Heart right ventricle (tissue), 16 donors: Measurements from ENCODE around the gene CHID1. TPM values are rescaled to one million over a fixed set of nuclear protein-coding genes. Genes with fewer than 3 reads are reported as not detected.

Experiments used
- ATAC-seq, 8 donors: fragments of 200-7000 bp; cut with Tn5 transposase; one replicate each; pipeline ENCODE4 v1.9.1; 2020; ENCODE audit warnings: mild to moderate bottlenecking in 8 of 8, moderate library complexity in 8 of 8, moderate number of reproducible peaks in 1 of 8
- DNase-seq, 2 donors: peaks; one replicate each; pipeline ENCODE4 v3.0.0-alpha.2; 2020
- H3K27ac ChIP-seq, 10 donors: fragments of 200-600 bp; sonication (generic) in 2 of 10; one replicate each; pipeline versions ENCODE4 v1.5.0 to v1.8.0; 2020 to 2022; ENCODE audit warnings: mild to moderate bottlenecking in 3 of 10
- H3K27me3 ChIP-seq, 7 donors: fragments of 200-600 bp; one replicate each; pipeline ENCODE4 v1.8.0; 2021 to 2022; ENCODE audit warnings: mild to moderate bottlenecking in 2 of 7
- H3K36me3 ChIP-seq, 9 donors: fragments of 200-600 bp; sonication (generic) in 1 of 9; one replicate each; pipeline versions ENCODE4 v1.5.0 to v1.8.0; 2020 to 2022; ENCODE audit warnings: mild to moderate bottlenecking in 2 of 9
- H3K4me1 ChIP-seq, 9 donors: fragments of 200-600 bp; sonication (generic) in 1 of 9; one replicate each; pipeline versions ENCODE4 v1.5.0 to v1.8.0; 2020 to 2022; ENCODE audit warnings: mild to moderate bottlenecking in 4 of 9
- H3K4me3 ChIP-seq, 10 donors: fragments of 200-600 bp; sonication (generic) in 2 of 10; one replicate each; pipeline versions ENCODE4 v1.5.0 to v1.8.0; 2020 to 2022; ENCODE audit warnings: mild to moderate bottlenecking in 7 of 10, moderate library complexity in 2 of 10
- H3K9me3 ChIP-seq, 11 donors: fragments of 200-600 bp in 10 of 11; sonication (generic) in 2 of 11; one replicate each; pipeline versions ENCODE4 v1.5.0 to v1.8.0; 2013 to 2022; ENCODE audit warnings: mild to moderate bottlenecking in 2 of 11, control low read depth in 1 of 11, moderate library complexity in 1 of 11
- WGBS, 2 donors: extraction: QIAGEN DNeasy Blood & Tissue Kit; methylation state at CpG; one replicate each; pipeline ENCODE4 v1.1.7; 2013; ENCODE audit warnings: inconsistent platforms in 1 of 2; 5-methylcytosine and 5-hydroxymethylcytosine counted together
- intact Hi-C, 10 donors: fragments of 100-400 bp; cut with DNase I; formaldehyde crosslinking; loops; one replicate each; pipeline versions ENCODE4 v1.11.1 to v1.14.2; 2022
- polyA plus RNA-seq, 2 donors: library from polyadenylated mRNA; stranded (reverse); fragments of 200-250 nt; gene quantifications; one replicate each; pipeline ENCODE4 v1.2.3, GENCODE V29; 2013
- total RNA-seq, 10 donors: library from RNA; stranded (reverse); fragmentation: NEBNext Ultra II Directional in 3 of 10; extraction: Animal tissue kit (Norgen Biotek cat#: 25700) in 3 of 10; gene quantifications; one replicate each; pipeline versions ENCODE4 v1.2.1 to v1.2.4, GENCODE V29; 2021 to 2023
- TF ChIP-seq, protein P1 (sequence below), 9 donors: fragments of 200-600 bp; sonication (generic) in 2 of 9; IDR thresholded peaks; one replicate each; pipeline versions ENCODE4 v1.5.0 to v1.8.0; 2021 to 2022; ENCODE audit warnings: antibody characterized with exemption in 9 of 9, mild to moderate bottlenecking in 5 of 9, moderate library complexity in 1 of 9
- donor health status: Arrhythmogenic right ventricular cardiomyopathy.
- donor health status: ischemic (EF 13 %, LVEDD 7.1; RV severe dilation, severe dysfunction).
- donor health status: healthy with polysubstance abuse.
- donor health status: DM: no; HTN: yes; CAD: no.
- donor health status: DM: no; HTN: no; CAD: no.
- donor health status: ischemic (EF 25% LVEDD 6.9; RV normal size, moderate dysfunction).
- donor health status: ischemic (EF 25% LVEDD 5.7; RV mildly dilated, moderate dysfunction).
- donor health status: healthy.
- donor health status: DM: yes; HTN: yes; CAD: no.
- donor health status: Ischemic cardiomyopathy.
- donor health status: ischemic (EF 35%, LVEDD 5.7; RV mildly dilated, moderate dysfunction).
- donor health status: nonischemic (EF 11% LVEDD 7.7; RV severe dilation, severe dysfunction).
- donor health status: DM: yes; HTN: yes; CAD: no.
- donor health status: PGD.
- donor health status: ischemic (EF 29% LVEDD 5.4; RV normal size, mild dysfunction).
- donor health status: nonischemic (EF 23%, LVEDD 6.1; RV moderate dilation, normal function).

The CHID1 gene
- total and polyA plus RNA-seq, 12 donors, result 40.1 to 75.2 (median 57.5) TPM

DNA sequence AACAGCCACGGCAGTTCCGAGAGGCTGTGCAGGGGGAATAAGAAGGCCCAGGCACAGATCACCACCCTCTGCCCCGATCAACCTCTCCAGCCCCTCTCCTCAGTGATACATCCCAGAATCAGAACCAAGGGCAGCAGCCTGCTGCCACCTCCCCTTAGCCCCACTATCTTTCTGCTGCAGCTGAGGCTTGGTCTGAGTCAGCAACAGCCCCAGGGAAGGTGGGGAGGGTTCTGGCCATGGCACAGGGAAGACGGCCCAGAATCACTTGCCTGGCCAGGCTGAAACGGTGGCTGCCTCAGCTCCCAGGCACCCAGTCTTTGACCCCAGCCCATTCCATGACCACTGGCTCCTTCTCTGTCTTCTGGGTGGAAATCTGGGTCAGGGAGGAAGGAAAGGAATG is 2.3 kb downstream of the CHID1 start:
- ATAC-seq, result no peak
- no peak overlapping the region for H3K27ac ChIP-seq
- TF ChIP-seq, protein P1, sequence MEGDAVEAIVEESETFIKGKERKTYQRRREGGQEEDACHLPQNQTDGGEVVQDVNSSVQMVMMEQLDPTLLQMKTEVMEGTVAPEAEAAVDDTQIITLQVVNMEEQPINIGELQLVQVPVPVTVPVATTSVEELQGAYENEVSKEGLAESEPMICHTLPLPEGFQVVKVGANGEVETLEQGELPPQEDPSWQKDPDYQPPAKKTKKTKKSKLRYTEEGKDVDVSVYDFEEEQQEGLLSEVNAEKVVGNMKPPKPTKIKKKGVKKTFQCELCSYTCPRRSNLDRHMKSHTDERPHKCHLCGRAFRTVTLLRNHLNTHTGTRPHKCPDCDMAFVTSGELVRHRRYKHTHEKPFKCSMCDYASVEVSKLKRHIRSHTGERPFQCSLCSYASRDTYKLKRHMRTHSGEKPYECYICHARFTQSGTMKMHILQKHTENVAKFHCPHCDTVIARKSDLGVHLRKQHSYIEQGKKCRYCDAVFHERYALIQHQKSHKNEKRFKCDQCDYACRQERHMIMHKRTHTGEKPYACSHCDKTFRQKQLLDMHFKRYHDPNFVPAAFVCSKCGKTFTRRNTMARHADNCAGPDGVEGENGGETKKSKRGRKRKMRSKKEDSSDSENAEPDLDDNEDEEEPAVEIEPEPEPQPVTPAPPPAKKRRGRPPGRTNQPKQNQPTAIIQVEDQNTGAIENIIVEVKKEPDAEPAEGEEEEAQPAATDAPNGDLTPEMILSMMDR (IDR thresholded peaks at IDR 0.05), result no peak
- no peak overlapping the region for H3K4me3 ChIP-seq
- H3K4me1 ChIP-seq, result peaks cover 0 to 24% (median 16%) of the 10 kb centered on the region in 9 donors
- H3K9me3 ChIP-seq, result no peaks in the 10 kb centered on the region
- DNase-seq, result no peak
- peaks cover 0 to 36% (median 6%) of the 10 kb centered on the region in 9 donors for H3K36me3 ChIP-seq
- H3K27me3 ChIP-seq, result no peaks in the 10 kb centered on the region
- intact Hi-C loops, result loop anchor here in 1 of 10 donors (5.0 kb wide), 1 partner anchor 61 kb away; no protein-coding TSS in a partner anchor
- WGBS, 2 donors, result 91 to 92% methylated on average over 5 of the region's 5 CpGs

DNA sequence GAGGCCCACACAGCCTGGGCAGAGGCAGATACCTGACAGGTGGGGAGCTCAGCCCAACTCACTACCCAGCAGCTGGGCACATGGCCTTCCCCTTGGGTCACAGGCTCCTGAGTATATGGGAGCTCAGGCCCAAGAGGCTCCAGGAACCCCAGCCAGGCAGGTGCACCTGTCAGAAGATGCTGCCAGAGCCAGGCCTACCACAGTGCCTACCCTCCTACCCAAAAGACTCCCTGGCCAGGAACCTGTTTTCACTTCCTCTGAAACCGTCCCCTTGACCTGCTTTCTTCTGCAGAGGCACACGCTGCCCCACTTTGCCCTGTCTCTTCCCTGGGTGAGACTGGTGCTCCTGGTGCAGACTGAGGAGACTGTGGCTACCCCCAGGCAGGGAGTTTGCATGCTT is 2.9 kb downstream of the CHID1 start:
- 87 to 91% methylated on average over 2 of the region's 2 CpGs for WGBS, 2 donors
- H3K27me3 ChIP-seq, result no peaks in the 10 kb centered on the region
- TF ChIP-seq, protein P1 (IDR thresholded peaks at IDR 0.05), result no peak
- no peaks in the 10 kb centered on the region for H3K9me3 ChIP-seq
- ATAC-seq, result no peak
- no peak overlapping the region for H3K27ac ChIP-seq
- peaks cover 0 to 42% (median 8%) of the 10 kb centered on the region in 9 donors for H3K36me3 ChIP-seq
- no peak overlapping the region for H3K4me3 ChIP-seq
- no peak for DNase-seq
- H3K4me1 ChIP-seq, result peaks cover 0 to 24% (median 16%) of the 10 kb centered on the region in 9 donors
- intact Hi-C loops, result loop anchor here in 1 of 10 donors (5.0 kb wide), 1 partner anchor 60 kb away; no protein-coding TSS in a partner anchor

DNA sequence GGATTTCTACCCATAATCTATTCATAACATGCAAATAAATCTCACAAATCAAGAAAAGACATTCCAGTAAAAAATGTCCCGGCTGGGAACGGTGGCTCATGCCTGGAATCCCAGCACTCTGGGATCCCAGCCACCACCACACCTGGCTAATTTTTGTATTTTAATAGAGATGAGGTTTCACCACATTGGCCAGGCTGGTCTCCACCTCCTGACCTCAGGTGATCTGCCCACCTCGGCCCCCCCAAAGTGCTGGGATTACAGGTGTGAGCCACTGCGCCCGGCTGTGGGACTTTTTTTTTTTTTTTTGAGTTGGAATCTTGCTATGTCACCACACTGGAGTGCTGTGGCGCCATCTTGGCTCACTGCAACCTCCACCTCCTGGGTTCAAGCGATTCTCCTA is 4.7 kb downstream of the CHID1 start:
- Histone ChIP-seq H3K9me3 (no peaks in the 10 kb centered on the region), H3K27me3 (no peaks in the 10 kb centered on the region), H3K36me3 (peaks cover 0 to 59% (median 22%) of the 10 kb centered on the region in 9 donors), H3K27ac (no peak overlapping the region), H3K4me3 (no peak overlapping the region), H3K4me1 (peaks cover 0 to 14% (median 10%) of the 10 kb centered on the region in 9 donors)
- DNase-seq (no peak), ATAC-seq (no peak)
- TF ChIP-seq, protein P1 (IDR thresholded peaks at IDR 0.05), result no peak
- WGBS, 2 donors, result 91 to 95% methylated on average over 7 of the region's 7 CpGs
- intact Hi-C loops, result loop anchor here in 1 of 10 donors (5.0 kb wide), 1 partner anchor 59 kb away; no protein-coding TSS in a partner anchor

DNA sequence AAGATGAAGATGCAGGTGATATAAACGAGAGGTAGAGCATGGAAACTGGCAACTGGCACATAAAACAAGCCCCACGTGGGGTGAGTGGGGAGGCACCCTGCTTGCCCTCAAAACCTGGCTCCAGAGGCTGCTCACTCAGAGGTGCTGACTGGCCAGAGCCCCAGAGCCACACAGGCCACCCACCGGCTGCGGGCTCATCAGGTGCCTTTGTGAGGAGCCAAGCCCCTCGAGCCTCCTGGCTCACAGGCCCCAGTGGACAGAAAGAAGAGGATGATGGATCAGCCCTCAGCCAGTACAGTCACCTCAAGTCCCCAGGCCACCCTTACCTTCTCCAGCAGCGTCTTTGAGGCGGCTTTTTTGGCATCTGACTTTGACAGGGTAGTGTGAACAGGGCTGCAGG is 6.2 kb downstream of the CHID1 start:
- WGBS, 2 donors, result 92 to 93% methylated on average over 7 of the region's 7 CpGs
- peaks cover 0 to 5% (median 0%) of the 10 kb centered on the region in 9 donors for H3K4me1 ChIP-seq
- intact Hi-C loops, result no loop called here
- no peaks in the 10 kb centered on the region for H3K27me3 ChIP-seq
- H3K27ac ChIP-seq, result no peak overlapping the region
- H3K36me3 ChIP-seq, result peaks cover 0 to 75% (median 36%) of the 10 kb centered on the region in 9 donors
- H3K4me3 ChIP-seq, result no peak overlapping the region
- TF ChIP-seq, protein P1 (IDR thresholded peaks at IDR 0.05), result no peak
- no peaks in the 10 kb centered on the region for H3K9me3 ChIP-seq
- ATAC-seq, result no peak
- no peak for DNase-seq
